ENCODE data around the gene MTUS2. TPM values are rescaled to one million over a fixed set of nuclear protein-coding genes. Genes with fewer than 3 reads are reported as not detected.

The MTUS2 gene
- total and polyA plus RNA-seq, 2 of the 8 experiments (the other 6 are each of a cell fraction or from before 2014, with no cell fraction given) = 0.18 to 0.80 TPM

- TF ChIP-seq CTCF (IDR thresholded peaks at IDR 0.05; ENCODE audit: control extremely low read depth in 1 of 3, insufficient read depth in 1 of 3, low read depth in 1 of 3, low read length in 3 of 3) (no peak), KDM4A (IDR thresholded peaks at IDR 0.05; ENCODE audit: low read depth, low read length, severe bottlenecking) (no peak), SIRT6 (IDR thresholded peaks at IDR 0.05; ENCODE audit: low read length) (no peak), FOSL1 (IDR thresholded peaks at IDR 0.05; ENCODE audit: insufficient read depth, low read depth, low read length) (no peak), POLR2AphosphoS5 (IDR thresholded peaks at IDR 0.05; ENCODE audit: low read depth, low read length) (no peak), CBX5 (IDR thresholded peaks at IDR 0.05; ENCODE audit: low read depth, low read length) (no peak)
Observed at GRCh38 chr13:29436721-29437280, 616.7 kb downstream of the MTUS2 start (continued).
